GM12873 (cell line): ENCODE measurements around the gene NPTN.

ENCODE experiments used
- TF ChIP-seq, protein P1 (sequence below): IDR thresholded peaks from 2 replicates; pipeline ENCODE4 v1.5.1; 2012; ENCODE audit warnings: low read depth, mild to moderate bottlenecking, moderate library complexity, low read length, control low read depth; ENCODE audit not compliant: insufficient read depth; ENCODE audit errors: missing control alignments

The NPTN gene

DNA sequence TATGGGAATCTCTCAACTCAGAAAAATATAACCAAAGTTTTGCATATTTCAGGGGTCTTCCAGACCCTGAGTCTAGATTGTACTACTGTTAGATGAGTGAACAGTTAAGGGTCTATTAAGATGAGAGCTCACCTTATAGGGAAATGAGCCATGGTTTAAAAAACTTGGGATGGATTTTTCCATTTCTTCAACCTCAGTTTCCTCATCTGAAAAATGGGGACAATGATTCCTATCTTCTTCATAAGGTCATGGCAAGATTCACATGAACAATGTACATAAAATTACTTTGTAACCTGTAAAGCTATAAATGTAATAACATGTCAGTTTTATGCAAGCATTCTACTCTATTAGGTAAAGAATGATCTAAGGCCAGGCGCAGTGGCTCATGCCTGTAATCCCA is 28.7 kb downstream of the NPTN start:
- TF ChIP-seq, protein P1, sequence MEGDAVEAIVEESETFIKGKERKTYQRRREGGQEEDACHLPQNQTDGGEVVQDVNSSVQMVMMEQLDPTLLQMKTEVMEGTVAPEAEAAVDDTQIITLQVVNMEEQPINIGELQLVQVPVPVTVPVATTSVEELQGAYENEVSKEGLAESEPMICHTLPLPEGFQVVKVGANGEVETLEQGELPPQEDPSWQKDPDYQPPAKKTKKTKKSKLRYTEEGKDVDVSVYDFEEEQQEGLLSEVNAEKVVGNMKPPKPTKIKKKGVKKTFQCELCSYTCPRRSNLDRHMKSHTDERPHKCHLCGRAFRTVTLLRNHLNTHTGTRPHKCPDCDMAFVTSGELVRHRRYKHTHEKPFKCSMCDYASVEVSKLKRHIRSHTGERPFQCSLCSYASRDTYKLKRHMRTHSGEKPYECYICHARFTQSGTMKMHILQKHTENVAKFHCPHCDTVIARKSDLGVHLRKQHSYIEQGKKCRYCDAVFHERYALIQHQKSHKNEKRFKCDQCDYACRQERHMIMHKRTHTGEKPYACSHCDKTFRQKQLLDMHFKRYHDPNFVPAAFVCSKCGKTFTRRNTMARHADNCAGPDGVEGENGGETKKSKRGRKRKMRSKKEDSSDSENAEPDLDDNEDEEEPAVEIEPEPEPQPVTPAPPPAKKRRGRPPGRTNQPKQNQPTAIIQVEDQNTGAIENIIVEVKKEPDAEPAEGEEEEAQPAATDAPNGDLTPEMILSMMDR = no peak

DNA sequence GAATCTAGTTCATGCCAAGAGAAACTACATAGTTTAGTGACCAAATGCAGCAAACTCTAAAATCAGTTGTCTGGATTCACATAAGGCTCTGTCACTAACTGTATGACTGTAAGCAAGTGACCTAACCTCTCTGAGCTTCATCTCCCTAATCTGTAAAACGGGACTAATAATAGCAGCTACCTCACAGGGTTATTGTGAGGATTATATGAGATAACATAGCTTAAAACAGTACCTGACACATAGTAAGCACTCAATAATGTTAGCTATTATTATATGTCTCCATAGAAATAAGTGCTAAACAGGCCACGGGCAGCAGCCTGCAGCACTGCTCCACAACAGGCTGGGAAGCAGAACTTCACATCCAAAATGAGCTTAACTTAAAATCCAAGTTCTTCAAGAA is 30.2 kb downstream of the NPTN start:
- TF ChIP-seq, protein P1 = no peak

DNA sequence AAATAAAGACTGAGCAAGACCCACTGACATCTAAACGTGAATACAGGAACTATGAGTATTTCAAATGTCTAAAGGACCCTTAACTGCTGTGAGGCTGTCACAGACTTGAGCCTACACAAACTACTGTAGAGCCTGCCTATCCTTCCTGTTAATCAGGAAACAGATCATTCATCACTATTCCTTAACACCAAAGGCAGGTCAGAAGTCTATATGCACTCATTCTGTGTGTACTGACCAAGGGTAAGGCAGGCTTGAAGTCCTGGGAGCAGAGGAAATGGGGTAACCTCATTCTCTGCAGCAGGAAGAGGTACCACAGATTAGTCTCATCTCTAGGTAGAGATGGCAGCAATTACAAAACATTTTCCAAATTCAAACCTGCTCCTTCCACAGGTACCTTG is 30.7 kb downstream of the NPTN start:
- TF ChIP-seq, protein P1 = no peak

DNA sequence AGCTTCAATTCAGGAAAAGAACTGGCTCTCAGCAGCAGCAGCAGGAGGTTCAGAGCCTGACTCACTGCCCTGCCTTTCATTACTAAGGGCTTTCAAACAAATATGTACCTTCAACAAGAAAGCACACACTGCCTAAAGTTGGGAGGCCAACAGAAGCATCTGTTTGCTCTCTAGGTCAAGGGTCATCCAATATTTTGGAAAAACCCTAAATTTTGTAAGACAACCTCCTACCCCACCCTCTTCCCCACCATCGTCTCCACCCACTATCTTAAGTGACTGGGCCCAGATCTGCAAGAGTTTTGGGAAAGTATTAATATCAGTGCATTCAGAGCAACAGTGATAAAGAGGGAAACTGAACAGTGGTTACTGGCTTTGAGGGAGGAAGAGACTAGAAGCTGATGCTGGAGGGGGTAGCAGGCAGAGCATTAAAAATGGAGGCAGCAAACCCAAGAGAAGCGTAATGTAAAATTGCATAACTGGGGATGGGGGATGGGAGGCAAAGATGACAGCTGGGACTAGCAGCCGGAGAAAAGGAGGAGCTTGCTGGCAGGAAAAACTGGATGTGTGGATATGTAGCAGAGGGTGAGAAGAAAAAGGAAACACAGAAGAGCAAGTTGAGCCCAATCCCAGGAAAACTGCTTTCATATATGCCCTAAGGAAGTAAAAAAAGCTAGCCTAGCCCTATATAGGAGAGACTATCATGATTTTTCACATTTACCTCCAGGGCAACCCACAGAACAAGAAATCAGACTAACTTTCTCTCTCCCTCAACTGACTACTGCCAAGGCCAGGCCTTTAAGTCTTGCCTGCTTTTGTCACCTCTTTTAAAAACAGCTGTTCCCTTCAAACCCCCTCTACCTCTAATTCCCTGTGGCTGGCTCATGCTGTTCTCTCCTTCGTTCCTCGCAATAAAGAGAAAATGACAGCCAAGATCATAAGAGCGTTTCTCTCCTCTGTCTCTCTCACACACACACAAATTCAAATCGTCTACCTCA is 31.4 kb downstream of the NPTN start:
- TF ChIP-seq, protein P1 = no peak

DNA sequence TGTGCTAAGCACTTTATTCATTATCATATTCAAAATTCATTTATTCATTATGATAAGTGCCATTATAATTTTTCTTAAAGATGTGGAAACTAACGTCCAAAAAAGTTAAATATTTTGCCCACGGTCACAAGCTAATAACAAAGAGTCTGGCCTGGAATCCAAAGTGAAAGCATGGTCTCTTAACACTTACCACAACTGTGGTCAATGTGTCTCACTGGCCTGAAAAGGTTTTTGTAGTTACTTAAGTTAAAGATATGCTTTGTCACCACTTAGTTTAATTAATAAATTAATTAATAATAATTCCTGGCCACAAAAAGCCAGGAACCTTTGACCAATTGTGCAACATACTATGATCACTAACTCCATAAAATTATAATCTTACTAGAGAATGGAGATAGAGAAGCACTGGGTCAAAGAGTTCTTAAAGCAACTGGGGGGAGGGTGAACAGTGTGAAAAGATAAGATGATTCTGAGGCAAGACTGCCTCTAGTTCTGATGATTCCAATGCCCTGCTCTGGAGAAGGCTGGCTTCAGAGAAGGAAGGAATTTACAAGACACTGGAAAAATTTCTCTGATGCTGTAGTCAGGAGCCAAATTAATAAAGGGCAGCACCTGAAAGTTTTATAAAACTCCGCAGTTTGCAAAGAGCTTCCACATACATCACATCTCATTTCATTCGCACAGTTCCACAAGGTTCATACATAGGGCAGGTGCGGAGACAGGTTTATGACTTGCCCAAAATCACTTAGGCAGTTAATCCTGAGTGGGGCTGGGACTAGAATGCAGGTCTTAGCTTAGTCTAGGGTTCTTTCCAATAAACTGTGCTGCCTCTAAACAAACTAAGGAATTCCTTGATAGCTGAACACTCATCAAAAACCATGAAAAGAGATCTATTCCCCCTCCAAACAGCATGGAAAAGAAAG is 32.5 kb downstream of the NPTN start:
- TF ChIP-seq, protein P1 = no peak

DNA sequence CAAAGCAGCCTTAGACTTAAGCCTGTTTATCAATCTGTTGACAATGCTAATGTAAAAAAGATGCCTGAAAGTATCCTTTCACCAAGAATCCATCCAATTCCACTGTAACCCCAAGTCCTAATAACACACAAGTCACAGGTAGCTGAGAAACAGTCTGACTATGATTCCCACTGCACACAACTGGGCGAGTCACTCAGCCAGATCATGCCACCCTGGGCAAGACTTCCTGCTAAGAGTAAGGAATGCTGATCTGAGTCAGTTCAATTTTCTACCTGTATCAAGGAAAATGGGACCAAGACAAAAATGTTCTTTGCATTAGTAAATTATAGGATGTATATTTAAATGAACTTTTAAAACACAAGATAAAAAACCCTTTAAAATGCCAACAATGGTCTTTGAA is 33.3 kb downstream of the NPTN start:
- TF ChIP-seq, protein P1 = no peak

DNA sequence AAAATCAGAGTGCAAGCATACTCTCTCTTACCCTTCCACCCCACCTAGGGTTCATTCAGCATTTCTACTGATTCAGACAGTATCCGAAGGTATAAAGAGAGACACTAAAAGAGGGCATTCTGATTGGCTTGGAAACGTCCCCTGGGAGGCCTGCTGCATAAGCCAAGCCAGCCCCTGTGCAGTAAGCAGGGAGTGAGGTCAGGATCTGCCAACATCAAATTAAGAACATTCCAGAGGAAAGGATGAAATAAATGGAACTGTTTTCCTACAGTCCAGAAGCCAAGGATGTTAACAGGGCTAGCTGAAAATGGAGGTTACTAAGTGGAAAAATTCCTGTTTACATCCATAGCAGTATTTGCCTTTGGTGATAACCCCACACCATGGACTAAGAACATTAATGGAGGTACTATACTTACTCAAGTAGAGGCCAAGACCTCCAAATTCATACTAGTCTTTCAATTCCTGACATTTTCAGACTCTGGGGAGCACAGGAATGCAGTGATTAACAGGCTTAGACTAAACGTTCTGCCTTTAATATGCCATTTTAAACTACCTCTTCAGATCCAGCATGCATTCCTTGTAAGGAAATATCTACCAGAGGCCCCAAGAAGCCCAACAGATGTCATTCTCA is 34.5 kb downstream of the NPTN start:
- TF ChIP-seq, protein P1 = no peak
